Body of pancreas (tissue), 4 donors: Measurements from ENCODE around the gene MZT2A. TPM values are rescaled to one million over a fixed set of nuclear protein-coding genes. Genes with fewer than 3 reads are reported as not detected.
"Not testable (repeated sequence)": the region's sequence is repeated elsewhere in the genome, so short reads cannot be mapped to it uniquely, and the experiment has no call there.

Source experiments
- ATAC-seq: fragments of 150-250 bp; one replicate; pipeline ENCODE4 v1.9.1; 2016
- DNase-seq, 4 donors: peaks; one replicate each; pipeline ENCODE4 v3.0.0-alpha.2; 2019
- H3K27ac ChIP-seq, 4 donors: fragments of 200-600 bp; sonication (generic); 1 replicate in 3 of 4; 2 replicates in 1 of 4; pipeline versions ENCODE4 v1.5.1 to v1.6.1; 2016 to 2019; ENCODE audit warnings: mild to moderate bottlenecking in 1 of 4, mixed read lengths in 1 of 4, moderate library complexity in 1 of 4
- H3K27me3 ChIP-seq, 2 donors: fragments of 200-600 bp; sonication (generic); one replicate each; pipeline ENCODE4 v1.6.0; 2016; ENCODE audit warnings: mild to moderate bottlenecking in 1 of 2
- H3K36me3 ChIP-seq, 2 donors: fragments of 200-600 bp; sonication (generic); replicated peaks in 1 of 2; 2 replicates each; pipeline ENCODE4 v1.5.1; 2016; ENCODE audit warnings: low read depth in 2 of 2; ENCODE audit not compliant: insufficient read depth in 1 of 2
- H3K4me1 ChIP-seq: fragments of 200-600 bp; sonication (generic); one replicate; pipeline ENCODE4 v1.6.0; 2016
- H3K4me3 ChIP-seq, 2 donors: fragments of 200-600 bp; sonication (generic); 1 replicate in 1 of 2; 2 replicates in 1 of 2; pipeline ENCODE4 v1.5.1; 2016 to 2019
- H3K9me3 ChIP-seq, 3 donors: fragments of 200-600 bp; sonication (generic); 1 replicate in 2 of 3; 2 replicates in 1 of 3; pipeline ENCODE4 v1.5.1; 2016
- POLR2A ChIP-seq, 3 donors: fragments of 450-650 bp; IDR thresholded peaks; one replicate each; pipeline ENCODE4 v1.6.1; 2016; ENCODE audit warnings: antibody characterized with exemption in 3 of 3, mild to moderate bottlenecking in 2 of 3
- WGBS, 2 donors: methylation state at CpG; one replicate each; pipeline ENCODE4 v1.1.5; 2017; 5-methylcytosine and 5-hydroxymethylcytosine counted together
- intact Hi-C: fragments of 100-400 bp; cut with DNase I; formaldehyde crosslinking; loops from one replicate; pipeline ENCODE4 v1.15.1; 2023
- total RNA-seq, 2 donors: library from RNA; depleted of rRNA; stranded (reverse); fragments of >200 nt; gene quantifications; one replicate each; pipeline ENCODE4 v1.1.0, GENCODE V29; 2016
- TF ChIP-seq, protein P1 (sequence below), 7 experiments: fragments of 450-650 bp in 4 of 7; fragments of 200-600 bp in 3 of 7; sonication (generic) in 3 of 7; IDR thresholded peaks; one replicate each; pipeline ENCODE4 v1.5.1; 2016 to 2019; ENCODE audit warnings: antibody characterized with exemption in 7 of 7

Gene MZT2A
- total RNA-seq, 2 donors from 2014 or later = 51.1 to 54.1 TPM

GRCh38 chr2:131509615-131510014, 17.4 kb upstream of the MZT2A start:
- TF ChIP-seq POLR2A (IDR thresholded peaks at IDR 0.05) = no peak
- TF ChIP-seq, protein P1, sequence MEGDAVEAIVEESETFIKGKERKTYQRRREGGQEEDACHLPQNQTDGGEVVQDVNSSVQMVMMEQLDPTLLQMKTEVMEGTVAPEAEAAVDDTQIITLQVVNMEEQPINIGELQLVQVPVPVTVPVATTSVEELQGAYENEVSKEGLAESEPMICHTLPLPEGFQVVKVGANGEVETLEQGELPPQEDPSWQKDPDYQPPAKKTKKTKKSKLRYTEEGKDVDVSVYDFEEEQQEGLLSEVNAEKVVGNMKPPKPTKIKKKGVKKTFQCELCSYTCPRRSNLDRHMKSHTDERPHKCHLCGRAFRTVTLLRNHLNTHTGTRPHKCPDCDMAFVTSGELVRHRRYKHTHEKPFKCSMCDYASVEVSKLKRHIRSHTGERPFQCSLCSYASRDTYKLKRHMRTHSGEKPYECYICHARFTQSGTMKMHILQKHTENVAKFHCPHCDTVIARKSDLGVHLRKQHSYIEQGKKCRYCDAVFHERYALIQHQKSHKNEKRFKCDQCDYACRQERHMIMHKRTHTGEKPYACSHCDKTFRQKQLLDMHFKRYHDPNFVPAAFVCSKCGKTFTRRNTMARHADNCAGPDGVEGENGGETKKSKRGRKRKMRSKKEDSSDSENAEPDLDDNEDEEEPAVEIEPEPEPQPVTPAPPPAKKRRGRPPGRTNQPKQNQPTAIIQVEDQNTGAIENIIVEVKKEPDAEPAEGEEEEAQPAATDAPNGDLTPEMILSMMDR (IDR thresholded peaks at IDR 0.05) = no peak
- Histone ChIP-seq H3K27me3 (no peaks in the 10 kb centered on the region), H3K4me1 (no peaks in the 10 kb centered on the region), H3K27ac (no peak overlapping the region), H3K36me3 (peaks cover 0 to 30% of the 10 kb centered on the region in 2 donors), H3K4me3 (no peak overlapping the region), H3K9me3 (no peaks in the 10 kb centered on the region)
- no peak for ATAC-seq
- no peak for DNase-seq
- WGBS, 2 donors = 89 to 90% methylated on average over 6 to 8 of the region's 9 CpGs
- intact Hi-C loops = no loop called here

DNA sequence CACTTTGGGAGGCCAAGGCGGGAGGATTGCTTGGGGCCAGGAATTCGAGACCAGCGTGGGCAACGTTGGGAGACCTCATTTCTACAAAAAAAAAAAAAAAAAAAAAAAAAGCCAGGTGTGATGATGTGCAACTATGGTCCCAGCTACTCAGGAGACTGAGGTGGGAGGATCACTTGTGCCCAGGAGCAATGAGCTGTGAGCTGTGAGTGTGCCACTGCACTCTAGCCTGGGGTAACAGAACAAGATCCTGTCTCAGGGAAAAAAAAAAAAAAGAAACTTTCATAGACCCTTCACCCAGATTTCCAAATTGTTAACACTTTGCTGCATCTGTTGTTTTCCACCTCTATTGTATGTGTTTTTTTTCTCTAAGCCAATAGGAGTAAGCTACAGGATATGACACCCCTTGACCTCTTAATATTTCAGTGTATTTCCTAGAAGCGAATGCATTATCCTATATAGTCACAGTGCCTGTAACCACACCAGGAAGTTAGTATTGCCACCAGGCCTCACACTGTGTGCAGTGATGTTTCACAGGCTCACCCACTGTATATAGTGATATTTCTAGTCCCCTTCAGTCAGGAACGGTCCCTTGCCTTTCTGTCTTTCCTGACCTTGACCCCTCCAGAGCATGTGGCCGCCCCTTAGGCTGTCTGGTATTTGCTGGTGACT, 12.0 kb upstream of the MZT2A start:
- H3K36me3 ChIP-seq = peaks cover 0 to 46% of the 10 kb centered on the region in 2 donors
- H3K4me1 ChIP-seq, DNase-seq, intact Hi-C loops, H3K4me3 ChIP-seq, H3K27ac ChIP-seq, ATAC-seq, H3K9me3 ChIP-seq, H3K27me3 ChIP-seq: not testable (repeated sequence)
- WGBS, 2 donors = 81% methylated on average over 7 of the region's 7 CpGs

GRCh38 chr2:131503587-131503986, 11.4 kb upstream of the MZT2A start:
- intact Hi-C loops = not testable (repeated sequence)
- 96 to 100% methylated on average over 4 of the region's 4 CpGs for WGBS, 2 donors
- peaks cover 0 to 40% of the 10 kb centered on the region in 2 donors for H3K36me3 ChIP-seq

GRCh38 chr2:131498321-131498973, 6.2 kb upstream of the MZT2A start:
- Histone ChIP-seq H3K36me3 (peaks cover 0 to 17% of the 10 kb centered on the region in 2 donors), H3K4me1 (peaks cover 11% of the 10 kb centered on the region)
- H3K27me3 ChIP-seq, H3K27ac ChIP-seq, intact Hi-C loops, H3K4me3 ChIP-seq, DNase-seq, ATAC-seq, H3K9me3 ChIP-seq: not testable (repeated sequence)
- WGBS, 2 donors = 74 to 86% methylated on average over 8 of the region's 8 CpGs

More at GRCh38 chr2:131503587-131503986, 11.4 kb upstream of the MZT2A start:
- H3K27ac ChIP-seq, ATAC-seq, H3K4me1 ChIP-seq, H3K4me3 ChIP-seq, H3K27me3 ChIP-seq, H3K9me3 ChIP-seq, DNase-seq: not testable (repeated sequence)

DNA sequence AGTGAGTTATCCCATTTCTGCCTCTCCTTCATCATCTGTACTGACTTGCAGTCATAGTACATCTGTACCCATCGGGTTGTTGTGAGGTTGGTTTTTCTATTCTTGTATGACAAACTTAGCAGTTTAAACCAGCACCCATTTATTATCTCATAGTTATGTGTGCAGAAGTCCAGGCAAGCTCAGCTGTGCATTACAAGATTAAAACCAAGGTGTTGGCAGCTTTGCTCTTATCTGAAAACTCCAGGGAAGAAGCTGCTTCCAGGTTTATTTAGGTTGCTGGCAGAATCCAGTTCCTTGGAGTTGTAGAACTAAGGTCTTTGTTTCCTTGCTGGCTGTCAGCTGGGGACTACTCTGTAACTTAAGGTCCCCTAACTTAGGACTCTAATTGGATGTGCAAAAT, 3.3 kb upstream of the MZT2A start:
- H3K27ac ChIP-seq, intact Hi-C loops, ATAC-seq, H3K27me3 ChIP-seq, H3K36me3 ChIP-seq, H3K9me3 ChIP-seq, DNase-seq, H3K4me3 ChIP-seq: not testable (repeated sequence)
- 70 to 94% methylated on average over 1 of the region's 1 CpG for WGBS, 2 donors
- H3K4me1 ChIP-seq = peaks cover 22% of the 10 kb centered on the region

- no peaks in the 10 kb centered on the region for H3K9me3 ChIP-seq
- H3K36me3 ChIP-seq = no peaks in the 10 kb centered on the region
- TF ChIP-seq, protein P1 (IDR thresholded peaks at IDR 0.05) = no peak
- no peak for TF ChIP-seq POLR2A (IDR thresholded peaks at IDR 0.05)
- no peaks in the 10 kb centered on the region for H3K27me3 ChIP-seq
- H3K4me1 ChIP-seq = peaks cover 27% of the 10 kb centered on the region
- no peak for DNase-seq
- intact Hi-C loops = no loop called here
- H3K27ac ChIP-seq = peak overlapping the region; percentile 84 to 95 (median 90)
- peak; percentile 14 for ATAC-seq
- H3K4me3 ChIP-seq = peak overlapping the region; percentile 86 to 94
- WGBS, 2 donors = 0% methylated on average over 30 to 40 of the region's 40 CpGs
Measured at GRCh38 chr2:131493199-131493968, 1.2 kb upstream of the MZT2A start.
